ENCODE measurements around the gene LRFN5. TPM values are rescaled to one million over a fixed set of nuclear protein-coding genes. Genes with fewer than 3 reads are reported as not detected.

Gene LRFN5
- total and polyA plus RNA-seq, 9 of the 15 experiments (the other 6 are each of a cell fraction or from before 2014, with no cell fraction given), result 0.01 to 0.27 (median 0.09) TPM; not detected in 1

- no peaks in the 10 kb centered on the region for H3K27me3 ChIP-seq (ENCODE audit: control insufficient read depth in 2 of 2, insufficient read depth in 2 of 2, low read length in 2 of 2)
- H3K4me2 ChIP-seq (ENCODE audit: insufficient read depth, low read length), result no peak overlapping the region
- H3K4me1 ChIP-seq (replicated peaks in 1 of 2; ENCODE audit: control insufficient read depth in 2 of 2, insufficient read depth in 2 of 2, low read length in 2 of 2), result no peaks in the 10 kb centered on the region
- FAIRE-seq, result no peak
- no peak overlapping the region for H3K27ac ChIP-seq (ENCODE audit: extremely low read depth, low read depth, low read length)
- ATAC-seq, result no peak
- in situ Hi-C loops (cut with MboI), result no loop called here
- no peak overlapping the region for H2AFZ ChIP-seq (ENCODE audit: low read depth, low read length)
- ChIA-PET CTCF (ENCODE audit: low intra/inter-chr PET ratio) (no interaction called here), POLR2A (no interaction called here)
- H3K79me2 ChIP-seq (ENCODE audit: control insufficient read depth, insufficient read depth, low read length), result no peaks in the 10 kb centered on the region
- no peak for DNase-seq (ENCODE audit: extremely low read depth in 1 of 4, low spot score in 3 of 4)
- H3K9me1 ChIP-seq (ENCODE audit: control insufficient read depth, insufficient read depth, low read length), result no peaks in the 10 kb centered on the region
- no peaks in the 10 kb centered on the region for H4K20me1 ChIP-seq (replicated peaks; ENCODE audit: control insufficient read depth, insufficient read depth, low read length)
- BruUV-seq (replicated peaks), result no TSS peak
- no peak overlapping the region for H3K9ac ChIP-seq (ENCODE audit: insufficient read depth in 1 of 2, low read depth in 2 of 2, low read length in 2 of 2)
- H3K36me3 ChIP-seq (ENCODE audit: control insufficient read depth, insufficient read depth, low read length), result no peaks in the 10 kb centered on the region
- H3K9me3 ChIP-seq (replicated peaks; ENCODE audit: control insufficient read depth, insufficient read depth, low read depth, low read length), result no peaks in the 10 kb centered on the region
- no peak for TF ChIP-seq NCOA1 (IDR thresholded peaks at IDR 0.05; ENCODE audit: low read depth)
- no peak for TF ChIP-seq FIP1L1 (IDR thresholded peaks at IDR 0.05; ENCODE audit: low read depth, low read length, poor library complexity, severe bottlenecking)
- TF ChIP-seq IFI16 (CRISPR knock-in tag; IDR thresholded peaks at IDR 0.05), result no peak
- TF ChIP-seq EWSR1 (IDR thresholded peaks at IDR 0.05; ENCODE audit: borderline replicate concordance, low read depth, partially characterized antibody), result no peak
- no peak for TF ChIP-seq SOX6 (IDR thresholded peaks at IDR 0.05)
- no peak for TF ChIP-seq PRPF4 (IDR thresholded peaks at IDR 0.05; ENCODE audit: insufficient read depth, low read depth, low read length, poor library complexity, severe bottlenecking)
- no peak for TF ChIP-seq EGR1 (conservative IDR thresholded peaks at IDR 0.05)
- no peak for TF ChIP-seq ZNF133 (CRISPR knock-in tag; IDR thresholded peaks at IDR 0.05)
- no peak for TF ChIP-seq BCOR (IDR thresholded peaks at IDR 0.05)
- no peak for TF ChIP-seq CHD1 (IDR thresholded peaks at IDR 0.05; ENCODE audit: low read length)
- TF ChIP-seq MEF2D (tag; conservative IDR thresholded peaks at IDR 0.05; ENCODE audit: low read depth), result no peak
- no peak for TF ChIP-seq ZNF175 (CRISPR knock-in tag; IDR thresholded peaks at IDR 0.05; ENCODE audit: low read depth)
- TF ChIP-seq ZNF785 (CRISPR knock-in tag; IDR thresholded peaks at IDR 0.05), result no peak
- no peak for TF ChIP-seq GMEB1 (CRISPR knock-in tag; IDR thresholded peaks at IDR 0.05)
- no peak for TF ChIP-seq CREB1 (IDR thresholded peaks at IDR 0.05)
- no peak for TF ChIP-seq CREB1 (CRISPR knock-in tag; IDR thresholded peaks at IDR 0.05)
- TF ChIP-seq HIVEP1 (CRISPR knock-in tag; IDR thresholded peaks at IDR 0.05), result no peak
- H3K4me3 ChIP-seq, result no peak overlapping the region
- intact Hi-C loops (cut with micrococcal nuclease), result no loop called here
These were observed 259.2 kb downstream of the LRFN5 start for GRCh38 chr14:41865894-41866293.

Data from K562 (cell line).